Measurements from ENCODE around the gene PLEKHA6. TPM values are rescaled to one million over a fixed set of nuclear protein-coding genes. Genes with fewer than 3 reads are reported as not detected.

Gene PLEKHA6
- total RNA-seq, 1 donor = 3.9 TPM

GRCh38 chr1:204326771-204327300 is 32.9 kb downstream of the PLEKHA6 start:
- no peak for TF ChIP-seq CTCF (IDR thresholded peaks at IDR 0.05; ENCODE audit: insufficient read depth, low read depth, low read length)
- no peak for DNase-seq (ENCODE audit: low read depth)
- H3K4me3 ChIP-seq (ENCODE audit: low read depth, low read length) = no peak overlapping the region

GRCh38 chr1:204325944-204326343 is 33.8 kb downstream of the PLEKHA6 start:
- H3K4me3 ChIP-seq (ENCODE audit: low read depth, low read length) = no peak overlapping the region
- DNase-seq (ENCODE audit: low read depth) = no peak
- TF ChIP-seq CTCF (IDR thresholded peaks at IDR 0.05; ENCODE audit: insufficient read depth, low read depth, low read length) = no peak

DNA sequence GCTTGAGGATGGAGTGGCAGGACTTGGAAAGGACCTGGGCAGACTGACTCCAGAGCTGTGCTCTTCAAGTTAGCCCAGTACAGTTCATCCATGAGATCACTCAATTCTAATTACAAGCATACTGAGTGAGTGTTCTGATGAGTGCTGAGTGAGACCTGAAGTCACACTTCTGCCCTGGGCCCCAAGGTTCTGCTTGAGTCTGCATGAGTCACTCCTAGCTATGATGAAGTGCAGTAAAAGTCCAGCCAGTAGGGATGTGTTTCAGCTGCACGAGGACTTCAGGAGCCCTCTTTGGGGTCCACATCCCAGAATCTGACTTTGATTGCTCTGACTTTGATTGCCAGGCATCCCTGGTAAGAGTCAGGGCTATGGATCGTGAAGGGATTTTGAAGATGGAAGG is 35.8 kb downstream of the PLEKHA6 start:
- H3K4me3 ChIP-seq (ENCODE audit: low read depth, low read length) = no peak overlapping the region
- TF ChIP-seq CTCF (IDR thresholded peaks at IDR 0.05; ENCODE audit: insufficient read depth, low read depth, low read length) = no peak
- DNase-seq (ENCODE audit: low read depth) = peak; percentile 66

DNA sequence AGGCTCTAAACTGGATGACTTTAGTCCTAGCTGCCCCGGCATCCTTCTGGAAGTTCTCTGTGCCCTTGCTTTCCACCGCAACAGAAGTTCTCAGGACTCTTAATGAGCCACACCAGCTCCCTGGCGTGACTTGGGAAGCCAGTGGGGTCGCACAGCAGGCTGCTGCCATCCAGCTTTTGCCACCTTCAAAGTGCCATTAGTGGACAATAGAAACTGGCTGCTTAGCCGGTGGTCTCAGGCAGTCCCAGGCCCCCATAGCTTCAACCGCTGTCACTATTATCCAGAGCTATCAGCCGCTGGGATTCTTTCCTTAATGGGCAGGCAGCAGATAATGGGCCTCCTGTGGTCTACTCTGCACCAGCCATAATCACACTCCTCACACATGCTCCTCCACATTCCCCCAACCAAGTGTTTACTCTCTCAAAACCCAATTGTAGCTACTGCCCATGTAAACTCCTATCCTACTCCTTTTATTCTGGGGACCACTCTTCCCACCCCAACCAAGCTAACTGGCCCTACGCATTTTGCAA is 37.3 kb downstream of the PLEKHA6 start:
- TF ChIP-seq CTCF (IDR thresholded peaks at IDR 0.05; ENCODE audit: insufficient read depth, low read depth, low read length) = no peak
- no peak overlapping the region for H3K4me3 ChIP-seq (ENCODE audit: low read depth, low read length)
- no peak for DNase-seq (ENCODE audit: low read depth)

DNA sequence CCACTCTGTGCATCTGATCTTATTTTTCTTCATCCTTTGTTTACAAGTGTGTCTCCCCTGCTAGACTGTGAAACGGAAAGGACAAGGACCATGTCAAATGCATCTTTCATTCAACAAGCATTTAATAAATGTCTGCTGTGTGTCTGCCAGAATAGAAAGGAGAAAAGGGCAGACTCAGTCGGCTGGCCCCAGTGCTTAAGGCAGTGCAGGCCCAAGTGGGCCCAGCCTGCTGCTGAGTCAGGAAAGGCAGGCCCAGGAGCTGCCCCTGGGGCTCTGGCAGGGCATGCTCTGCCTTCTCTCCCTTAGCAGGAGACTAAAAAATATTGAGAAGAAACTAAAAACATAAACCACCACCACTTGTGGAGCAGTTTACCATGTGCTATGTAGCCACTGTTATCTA is 38.1 kb downstream of the PLEKHA6 start:
- TF ChIP-seq CTCF (IDR thresholded peaks at IDR 0.05; ENCODE audit: insufficient read depth, low read depth, low read length) = no peak
- no peak overlapping the region for H3K4me3 ChIP-seq (ENCODE audit: low read depth, low read length)
- peak; percentile 41 for DNase-seq (ENCODE audit: low read depth)

GRCh38 chr1:204321051-204321450 is 38.7 kb downstream of the PLEKHA6 start:
- DNase-seq (ENCODE audit: low read depth) = no peak
- H3K4me3 ChIP-seq (ENCODE audit: low read depth, low read length) = no peak overlapping the region
- TF ChIP-seq CTCF (IDR thresholded peaks at IDR 0.05; ENCODE audit: insufficient read depth, low read depth, low read length) = no peak

DNA sequence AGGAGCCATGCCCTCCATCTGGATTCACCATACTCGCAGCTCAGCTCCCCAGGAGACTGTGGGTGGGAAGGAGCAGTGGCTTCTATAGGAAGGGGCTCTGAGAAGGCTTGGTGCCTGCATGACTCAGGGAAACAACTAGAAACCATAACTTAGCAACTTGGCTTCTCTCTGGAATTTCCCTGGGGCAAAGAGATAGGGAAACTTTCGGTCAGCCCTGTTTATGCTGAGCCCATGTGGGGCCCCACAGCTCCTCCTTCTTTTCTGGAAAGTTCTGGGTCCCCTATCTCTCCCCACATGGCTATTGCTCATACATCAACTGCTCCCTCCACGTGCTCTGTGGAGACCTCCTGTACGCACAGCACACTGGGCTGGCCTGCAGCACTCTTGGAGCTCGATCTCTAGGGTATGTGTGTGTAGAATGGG is 39.3 kb downstream of the PLEKHA6 start:
- no peak overlapping the region for H3K4me3 ChIP-seq (ENCODE audit: low read depth, low read length)
- no peak for TF ChIP-seq CTCF (IDR thresholded peaks at IDR 0.05; ENCODE audit: insufficient read depth, low read depth, low read length)
- peak; percentile 79 for DNase-seq (ENCODE audit: low read depth)

All from fibroblast of villous mesenchyme (primary cell).